Peyer's patch (tissue), 4 donors: ENCODE results near the gene THSD7A.

ENCODE experiments used
- POLR2A ChIP-seq, 2 donors: fragments of 450-650 bp; IDR thresholded peaks; one replicate each; pipeline ENCODE4 v1.5.1; 2017; ENCODE audit warnings: antibody characterized with exemption in 2 of 2, mild to moderate bottlenecking in 2 of 2, moderate library complexity in 2 of 2
- TF ChIP-seq, protein P1 (sequence below), 6 experiments: fragments of 450-650 bp in 4 of 6; fragments of 200-600 bp in 2 of 6; sonication (generic) in 1 of 6; IDR thresholded peaks; one replicate each; pipeline ENCODE4 v1.5.1; 2017 to 2019; ENCODE audit warnings: antibody characterized with exemption in 6 of 6, mild to moderate bottlenecking in 3 of 6, moderate library complexity in 1 of 6

DNA sequence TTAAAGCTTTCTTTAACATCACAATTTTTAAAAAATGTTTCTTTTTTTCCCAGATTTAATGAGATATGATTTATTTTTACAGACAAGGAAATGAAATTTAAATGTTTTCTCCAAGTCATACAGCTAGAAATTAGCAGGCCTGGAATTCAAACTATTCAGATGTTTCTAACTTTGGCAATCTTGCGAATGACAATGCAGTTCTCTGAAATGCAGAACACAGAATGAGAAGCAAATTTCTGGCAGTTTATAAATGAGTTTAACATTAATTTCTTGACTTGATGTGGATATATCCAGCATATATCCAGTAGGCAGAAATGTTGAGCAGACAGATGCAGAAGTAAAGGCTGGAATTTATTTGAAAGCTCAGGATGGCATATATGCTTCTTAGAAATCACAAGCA lies 227.5 kb downstream of the THSD7A start:
- TF ChIP-seq, protein P1, sequence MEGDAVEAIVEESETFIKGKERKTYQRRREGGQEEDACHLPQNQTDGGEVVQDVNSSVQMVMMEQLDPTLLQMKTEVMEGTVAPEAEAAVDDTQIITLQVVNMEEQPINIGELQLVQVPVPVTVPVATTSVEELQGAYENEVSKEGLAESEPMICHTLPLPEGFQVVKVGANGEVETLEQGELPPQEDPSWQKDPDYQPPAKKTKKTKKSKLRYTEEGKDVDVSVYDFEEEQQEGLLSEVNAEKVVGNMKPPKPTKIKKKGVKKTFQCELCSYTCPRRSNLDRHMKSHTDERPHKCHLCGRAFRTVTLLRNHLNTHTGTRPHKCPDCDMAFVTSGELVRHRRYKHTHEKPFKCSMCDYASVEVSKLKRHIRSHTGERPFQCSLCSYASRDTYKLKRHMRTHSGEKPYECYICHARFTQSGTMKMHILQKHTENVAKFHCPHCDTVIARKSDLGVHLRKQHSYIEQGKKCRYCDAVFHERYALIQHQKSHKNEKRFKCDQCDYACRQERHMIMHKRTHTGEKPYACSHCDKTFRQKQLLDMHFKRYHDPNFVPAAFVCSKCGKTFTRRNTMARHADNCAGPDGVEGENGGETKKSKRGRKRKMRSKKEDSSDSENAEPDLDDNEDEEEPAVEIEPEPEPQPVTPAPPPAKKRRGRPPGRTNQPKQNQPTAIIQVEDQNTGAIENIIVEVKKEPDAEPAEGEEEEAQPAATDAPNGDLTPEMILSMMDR (IDR thresholded peaks at IDR 0.05), result no peak
- no peak for TF ChIP-seq POLR2A (IDR thresholded peaks at IDR 0.05)
